Activated CD4-positive, CD25-positive, alpha-beta regulatory T cell treated with anti-CD3 and anti-CD28 coated beads, Interleukin-2, amount 50 U/mL, for 24 hours (primary cell): ENCODE measurements around the gene NPFFR2.
"Not testable (repeated sequence)": the region's sequence is repeated elsewhere in the genome, so short reads cannot be mapped to it uniquely, and the experiment has no call there.

ENCODE experiments used
- ATAC-seq, 2 donors: fragments of 150-1000 bp; cut with Tn5 transposase; one replicate each; pipeline ENCODE4 v1.10.0; 2021; ENCODE audit warnings: mild to moderate bottlenecking in 1 of 2, moderate library complexity in 1 of 2

Gene NPFFR2

DNA sequence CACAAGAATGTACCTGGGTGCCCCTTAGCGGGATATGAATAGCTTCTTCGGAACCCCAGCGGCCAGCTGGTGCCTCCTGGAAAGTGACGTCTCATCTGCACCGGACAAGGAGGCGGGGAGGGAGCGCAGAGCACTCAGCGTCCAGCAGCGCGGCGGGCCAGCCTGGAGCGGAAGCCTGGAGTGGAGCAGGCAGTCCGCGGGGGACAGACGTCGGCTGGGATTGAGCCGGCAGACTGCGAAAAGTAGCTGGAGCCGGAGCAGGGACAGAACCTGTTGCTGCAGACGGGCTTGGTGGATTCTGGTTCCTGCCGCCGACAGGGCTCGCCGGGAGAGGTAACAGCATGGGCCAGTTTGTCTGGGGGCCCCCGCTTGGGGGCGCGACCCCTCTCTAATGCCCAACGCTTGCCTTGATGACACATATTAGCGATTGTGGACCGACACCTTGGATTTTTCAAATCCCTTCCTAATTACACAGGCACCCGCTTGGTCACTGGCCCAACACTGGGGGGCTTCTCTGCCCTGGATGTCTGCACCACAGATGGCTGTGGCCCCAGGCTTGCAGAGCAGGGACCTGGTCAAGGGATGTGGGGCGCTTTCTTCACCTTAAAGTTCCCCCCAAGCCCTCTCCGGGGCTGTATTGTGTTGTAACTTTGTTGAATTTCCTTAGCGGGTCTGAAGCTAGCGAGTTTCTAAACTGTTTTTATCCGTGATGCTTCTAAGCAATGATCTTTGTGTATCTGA is at the start of gene NPFFR2:
Gene NPFFR2 (plus strand): TSS at position 133 of the 741 bp plus-strand sequence. CDS start 96,592 bp downstream, outside the sequence.
- no peak for ATAC-seq

- no peak for ATAC-seq
Measured at GRCh38 chr4:71992571-71993312, 39.1 kb upstream of the NPFFR2 start.

GRCh38 chr4:71994559-71994958 is 37.2 kb upstream of the NPFFR2 start:
- ATAC-seq = no peak

- ATAC-seq = no peak
Measured at GRCh38 chr4:71995297-71995696, 36.5 kb upstream of the NPFFR2 start.

DNA sequence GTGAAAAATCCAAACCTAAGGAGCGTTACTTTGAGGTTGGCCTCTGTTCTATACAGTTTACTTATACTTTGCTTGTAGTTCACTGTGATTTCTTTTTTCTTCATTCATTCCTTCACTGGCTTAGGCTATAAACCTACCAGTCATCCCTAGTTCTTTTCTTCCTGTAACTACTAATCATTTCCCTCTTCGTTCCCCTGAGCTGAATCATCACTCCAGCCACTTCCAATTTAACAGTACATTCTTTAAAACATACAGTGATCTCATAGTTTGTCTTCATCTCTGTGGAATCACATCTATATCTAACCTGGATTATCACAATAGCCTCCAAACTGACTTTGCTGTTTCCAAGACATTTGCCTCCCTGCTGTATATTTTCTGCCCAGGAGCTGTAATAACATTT is 25.2 kb upstream of the NPFFR2 start:
- no peak for ATAC-seq

- no peak for ATAC-seq
Measured at GRCh38 chr4:72011906-72012305, 19.9 kb upstream of the NPFFR2 start.

DNA sequence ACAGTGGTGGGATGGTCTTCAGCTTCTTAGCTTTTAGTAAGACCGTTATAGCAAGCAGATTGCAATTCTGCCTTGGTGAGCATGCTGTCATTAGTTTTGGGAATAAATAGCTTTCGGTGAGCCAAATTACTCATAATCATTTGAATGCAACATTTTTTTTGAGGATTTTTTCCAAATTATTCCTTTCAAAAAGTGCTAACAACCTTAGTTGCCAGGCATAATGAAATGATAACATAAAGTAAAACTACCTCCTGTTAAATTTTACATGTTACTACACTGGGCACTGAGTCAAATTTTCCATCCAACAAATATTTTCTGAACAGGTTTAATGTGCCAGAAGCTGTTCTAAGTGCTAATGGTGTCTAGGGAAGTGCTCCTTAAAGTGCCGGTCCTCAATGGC is 15.8 kb upstream of the NPFFR2 start:
- no peak for ATAC-seq

- no peak for ATAC-seq
Measured at GRCh38 chr4:72019688-72020087, 12.1 kb upstream of the NPFFR2 start.

DNA sequence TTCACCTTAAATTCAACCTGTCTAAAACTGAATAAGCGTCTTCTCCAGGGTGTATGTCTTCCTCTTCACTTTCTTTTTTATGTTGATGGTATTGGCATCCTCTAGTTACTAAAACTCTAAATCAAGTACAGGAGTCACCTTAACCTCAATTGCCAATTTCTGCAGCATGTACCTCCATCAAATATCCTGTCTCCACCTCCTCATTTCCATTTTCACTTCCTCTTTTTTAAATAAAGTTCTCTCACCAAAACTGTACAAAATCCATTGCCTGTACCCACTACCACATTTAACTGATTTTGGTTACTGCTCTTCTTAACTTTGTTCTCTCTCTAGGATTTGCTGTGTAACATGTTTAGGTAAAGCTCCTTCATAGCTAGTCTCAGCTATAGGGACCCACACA is 9.2 kb upstream of the NPFFR2 start:
- no peak for ATAC-seq

GRCh38 chr4:72055566-72055965 is 23.8 kb downstream of the NPFFR2 start:
- ATAC-seq = no peak

DNA sequence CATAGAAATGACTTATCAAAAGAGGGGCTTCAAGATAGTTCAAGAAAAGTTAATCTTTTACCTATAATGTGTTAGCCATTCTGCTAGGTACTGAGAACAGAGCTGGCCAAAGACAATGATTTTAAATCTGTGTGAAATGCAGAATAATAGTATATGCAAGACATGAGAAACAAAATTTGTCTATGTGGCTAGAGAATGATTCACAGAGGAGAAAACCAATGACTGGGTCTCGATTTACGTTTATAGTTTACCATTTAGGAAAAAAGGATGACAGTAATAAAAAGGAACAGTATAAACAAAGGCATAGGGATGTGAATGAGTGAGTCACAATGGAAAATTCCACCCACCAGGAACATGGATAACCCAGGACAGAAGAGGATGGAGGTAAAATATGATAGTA is 31.9 kb downstream of the NPFFR2 start:
- no peak for ATAC-seq

- ATAC-seq = no peak
Measured at GRCh38 chr4:72067051-72067450, 35.3 kb downstream of the NPFFR2 start.

- ATAC-seq = no peak
Measured at GRCh38 chr4:72073816-72074215, 42.0 kb downstream of the NPFFR2 start.

DNA sequence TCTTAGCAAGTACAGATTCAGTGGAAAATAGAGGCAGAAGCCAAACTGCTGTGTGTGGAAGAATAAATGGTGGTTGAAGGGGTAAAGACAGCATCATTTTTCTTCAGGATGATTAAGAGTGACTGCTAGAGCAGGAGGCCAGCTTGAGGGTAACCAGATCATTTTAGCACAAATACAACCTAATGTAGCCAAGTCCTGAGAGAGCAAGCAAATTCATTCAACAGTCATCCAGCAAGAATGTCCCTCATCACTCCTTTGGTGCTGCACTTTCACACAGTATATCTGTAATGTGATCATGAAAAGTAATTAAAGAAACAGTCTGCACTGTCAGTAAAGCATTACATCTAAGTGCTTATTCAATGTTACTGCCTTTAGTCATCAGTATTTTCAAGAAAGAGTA is 44.8 kb downstream of the NPFFR2 start:
- no peak for ATAC-seq

DNA sequence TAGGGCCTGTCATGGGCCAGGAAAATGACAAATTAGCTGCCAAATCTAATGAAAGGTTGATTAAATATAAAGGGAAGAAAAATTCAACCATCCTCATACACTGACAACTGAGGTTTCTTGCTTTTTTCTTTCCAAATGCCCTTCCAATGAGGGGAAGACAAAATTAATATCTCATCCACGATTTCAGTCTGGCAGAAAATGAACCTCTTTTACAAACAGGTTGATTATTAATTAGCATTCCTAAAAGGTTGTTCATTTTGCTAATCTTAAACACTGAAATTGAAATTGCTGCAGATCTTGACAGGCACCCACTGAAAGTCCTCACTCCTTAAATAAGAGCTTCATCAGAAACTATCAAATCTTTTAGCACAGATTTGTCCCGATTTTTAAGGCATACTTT is 45.5 kb downstream of the NPFFR2 start:
- ATAC-seq = no peak

- ATAC-seq = no peak
Measured at GRCh38 chr4:72084587-72085011, 52.8 kb downstream of the NPFFR2 start.

- not testable (repeated sequence) for ATAC-seq
Measured at GRCh38 chr4:72090606-72091005, 58.8 kb downstream of the NPFFR2 start.

GRCh38 chr4:72094059-72094797 is 62.4 kb downstream of the NPFFR2 start:
- ATAC-seq = no peak

- no peak for ATAC-seq
Measured at GRCh38 chr4:72107456-72107855, 75.7 kb downstream of the NPFFR2 start.

DNA sequence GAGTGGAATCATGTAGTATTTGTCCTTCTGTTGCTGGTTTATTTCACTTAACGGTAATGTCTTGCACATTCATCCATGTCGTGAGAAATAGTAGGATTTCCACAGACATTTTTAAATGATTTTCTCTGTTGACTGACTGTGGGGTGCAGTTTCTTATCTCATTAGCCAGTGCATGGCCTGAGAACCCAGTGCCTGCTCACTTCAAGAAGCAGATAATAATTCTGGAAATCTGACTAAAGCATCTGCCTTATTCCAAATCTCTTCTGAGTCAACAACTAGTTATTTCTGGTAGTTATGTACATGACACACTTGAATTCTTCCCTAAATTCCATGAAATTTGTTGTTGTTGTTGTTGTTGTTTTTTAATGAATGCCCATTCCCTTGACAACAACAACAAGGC is 77.6 kb downstream of the NPFFR2 start:
- ATAC-seq = no peak

GRCh38 chr4:72109959-72110497 is 78.2 kb downstream of the NPFFR2 start:
- ATAC-seq = peak in 1 of 2 donors; percentile 27

DNA sequence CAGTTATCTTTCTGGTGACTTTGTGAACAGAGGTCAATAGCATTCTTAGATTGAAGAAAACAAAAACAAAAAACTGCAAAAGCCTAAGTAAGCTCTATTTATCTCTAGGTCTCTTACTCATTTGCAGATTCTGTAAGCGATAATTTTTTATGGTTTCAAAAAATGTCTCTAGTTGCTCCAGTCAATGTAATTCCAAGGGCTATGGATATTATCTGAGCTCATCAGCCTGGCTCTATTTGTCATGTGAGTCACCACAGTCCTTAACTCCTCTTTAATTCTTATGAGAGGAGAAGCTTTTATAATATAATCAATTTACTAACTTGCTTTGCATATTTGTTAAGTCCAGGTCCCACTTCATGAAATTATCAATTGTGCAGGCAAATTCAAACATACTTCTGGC is 79.1 kb downstream of the NPFFR2 start:
- no peak for ATAC-seq

DNA sequence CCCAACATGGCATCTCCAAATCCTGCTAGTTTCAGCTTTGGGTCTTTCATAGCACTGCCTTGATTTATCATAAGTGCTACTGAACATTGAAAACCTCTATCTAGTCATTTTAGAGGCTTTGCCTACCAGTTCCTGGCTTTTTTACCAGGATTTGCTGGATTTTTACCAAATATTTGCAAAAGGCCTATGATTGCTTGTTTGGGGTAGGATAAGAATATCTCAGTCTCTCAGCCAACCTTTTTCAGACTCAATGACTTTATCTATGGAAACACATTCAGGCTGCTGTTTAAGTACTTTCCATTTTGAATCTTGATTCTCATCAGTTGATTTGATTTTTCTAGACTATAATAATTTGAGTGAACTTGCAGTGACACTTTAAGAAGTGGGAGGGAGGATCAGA is 80.1 kb downstream of the NPFFR2 start:
- ATAC-seq = no peak
